CD4-positive, alpha-beta T cell treated with Interleukin-15 for 4 hours (primary cell): ENCODE measurements around the gene C5AR2.
"Not testable (repeated sequence)": the region's sequence is repeated elsewhere in the genome, so short reads cannot be mapped to it uniquely, and the experiment has no call there.

ENCODE experiments used
- DNase-seq: peaks from one replicate; pipeline ENCODE4 v3.0.0-alpha.2; 2020; ENCODE audit warnings: low spot score

C5AR2 gene

DNA sequence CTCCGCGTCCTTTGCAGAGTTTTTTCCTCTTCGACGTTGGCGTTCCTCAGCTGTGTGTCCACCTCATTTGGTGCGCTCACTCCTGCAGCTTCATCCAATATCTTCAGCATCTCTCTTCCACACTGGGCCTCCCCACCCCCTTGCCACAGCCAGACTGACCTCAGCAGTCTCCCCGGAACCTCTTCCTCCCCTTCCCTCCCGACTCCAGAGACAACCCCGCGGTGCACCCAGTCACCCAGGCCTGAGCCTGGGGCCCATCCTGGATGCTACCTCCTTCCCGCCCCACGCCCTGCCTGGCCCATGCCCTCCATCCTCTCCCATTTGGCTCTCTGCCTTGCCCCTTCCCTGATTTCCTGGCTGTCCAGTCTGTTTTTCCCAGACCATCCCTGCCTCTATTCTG, 8.1 kb upstream of the C5AR2 start:
- DNase-seq: no peak

DNA sequence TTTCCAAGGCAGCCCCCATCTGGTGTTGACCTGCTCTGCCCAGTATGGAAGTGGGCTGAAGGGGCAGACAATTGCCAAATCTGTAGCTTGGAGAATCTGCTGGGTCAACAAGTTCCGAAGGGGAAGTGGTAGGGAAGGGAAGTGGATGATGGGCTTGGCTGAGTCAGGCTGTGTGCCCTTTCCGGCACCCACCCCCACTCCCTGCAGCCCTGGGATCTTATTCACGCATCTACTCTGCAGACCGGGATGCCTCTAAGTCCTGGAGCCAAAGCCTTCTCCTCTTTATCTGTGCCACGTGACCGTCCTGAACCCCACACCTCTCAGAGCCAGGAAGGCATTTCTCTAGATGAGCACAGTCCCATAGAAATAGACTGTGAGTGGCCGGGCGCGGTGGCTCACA, 7.5 kb upstream of the C5AR2 start:
- DNase-seq: no peak

DNA sequence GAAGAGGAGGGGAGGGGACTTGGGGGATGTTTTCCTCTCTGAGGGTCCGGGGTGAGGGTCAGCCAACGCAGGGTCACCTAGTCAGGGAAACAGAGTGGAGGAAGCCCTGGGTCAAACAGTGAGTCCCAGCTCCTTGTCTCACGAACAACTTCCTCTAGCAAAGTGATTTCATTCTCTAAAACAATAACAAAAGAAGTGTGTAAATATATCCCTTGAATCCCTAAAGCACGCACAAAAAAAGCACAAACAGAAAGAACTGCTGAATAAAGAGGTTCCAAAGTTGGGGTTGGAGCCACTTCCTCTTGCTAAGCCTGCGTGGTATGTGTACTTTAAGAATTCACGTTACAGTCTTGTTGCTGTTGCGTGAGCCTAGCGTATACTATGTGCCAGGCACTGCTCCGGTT, 1.5 kb upstream of the C5AR2 start:
- DNase-seq: no peak

DNA sequence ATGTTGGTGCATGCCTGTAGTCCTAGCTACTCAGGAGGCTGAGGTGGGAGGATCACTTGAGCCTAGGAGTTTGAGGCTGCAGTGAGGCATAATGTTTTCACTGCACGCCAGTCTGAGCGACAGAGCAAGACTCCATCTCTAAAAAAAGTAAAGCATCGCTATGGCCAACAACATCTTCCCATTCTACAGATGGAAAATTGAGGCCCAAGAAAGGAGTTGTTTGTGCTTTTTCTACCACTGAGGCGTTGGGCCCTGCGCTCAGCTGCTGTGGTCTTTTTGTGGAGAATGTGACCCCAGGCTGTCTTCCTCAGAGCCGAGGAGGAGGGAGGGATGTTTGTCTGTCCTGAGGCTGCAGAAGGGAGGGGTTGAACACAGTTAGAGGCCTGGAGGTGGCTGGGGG, 485 bp upstream of the C5AR2 start:
- DNase-seq: no peak

DNA sequence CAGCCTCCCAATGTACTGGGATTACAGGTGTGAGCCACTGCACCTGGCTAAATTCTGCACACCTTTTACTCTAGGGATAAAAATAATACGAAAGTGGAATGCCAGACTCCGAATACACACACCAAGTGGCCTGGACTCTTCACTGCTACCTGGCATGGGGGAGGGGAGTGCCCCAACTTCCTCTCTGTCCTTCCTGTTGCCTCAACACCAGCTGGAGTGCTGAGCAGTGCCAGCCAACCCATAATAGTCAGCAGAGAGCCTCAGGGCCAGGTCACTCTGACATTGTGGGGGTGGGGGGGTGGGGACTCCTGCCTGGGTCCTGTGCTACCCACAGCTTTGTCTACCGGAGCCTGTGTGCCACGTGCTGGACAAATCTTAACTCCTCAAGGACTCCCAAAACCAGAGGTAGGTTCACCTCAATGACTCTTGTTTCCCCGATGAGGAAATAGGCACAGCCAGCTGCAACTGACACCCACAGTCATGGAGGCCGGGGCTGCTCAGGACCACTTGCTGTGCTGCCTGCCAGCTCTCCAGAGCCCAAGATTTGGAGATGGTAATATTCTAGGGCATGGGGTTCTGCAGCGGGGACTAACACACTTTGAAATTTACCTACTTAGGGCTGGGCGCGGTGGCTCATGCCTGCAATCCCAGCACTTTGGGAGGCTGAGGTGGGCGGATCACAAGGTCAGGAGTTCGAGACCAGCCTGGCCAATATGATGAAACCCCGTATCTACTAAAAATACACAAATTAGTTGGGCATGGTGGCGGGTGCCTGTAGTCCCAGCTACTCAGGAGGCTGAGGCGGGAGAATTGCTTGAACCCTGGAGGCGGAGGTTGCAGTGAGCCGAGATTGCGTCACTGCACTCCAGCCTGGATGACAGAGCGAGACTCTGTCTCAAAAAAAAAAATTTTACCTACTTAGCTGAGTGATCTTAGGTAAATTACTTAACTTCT, 5.1 kb downstream of the C5AR2 start:
- not testable (repeated sequence) for DNase-seq

DNA sequence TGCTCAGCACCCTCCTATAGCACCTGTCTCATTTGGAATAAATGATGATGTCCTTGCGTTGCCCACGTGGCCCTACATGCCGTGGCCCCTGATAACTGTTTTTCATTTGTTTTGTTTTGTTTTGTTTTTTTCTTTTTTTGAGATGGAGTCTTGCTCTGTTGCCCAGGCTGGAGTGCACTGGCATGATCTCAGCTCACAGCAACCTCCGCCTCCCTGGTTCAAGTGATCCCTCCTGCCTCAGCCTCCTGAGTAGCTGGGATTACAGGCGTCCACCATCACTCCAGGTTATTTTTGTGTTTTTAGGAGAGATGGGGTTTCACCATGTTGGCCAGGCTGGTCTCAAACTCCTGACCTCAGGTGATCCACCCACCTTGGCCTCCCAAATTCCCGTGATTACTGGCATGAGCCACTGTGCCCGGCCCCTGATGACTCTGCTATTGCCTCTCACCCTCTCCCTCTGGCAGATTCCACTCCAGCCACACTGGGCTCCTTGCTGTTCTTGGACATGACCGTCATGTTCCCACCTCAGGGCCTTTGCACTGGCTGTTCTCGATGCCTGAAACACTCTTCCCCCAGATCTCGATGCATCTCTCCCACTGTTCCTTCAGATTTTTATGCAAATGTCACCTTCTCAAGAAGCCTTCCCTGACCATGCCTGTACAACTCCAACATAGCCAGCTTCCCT, 7.4 kb downstream of the C5AR2 start:
- no peak for DNase-seq

DNA sequence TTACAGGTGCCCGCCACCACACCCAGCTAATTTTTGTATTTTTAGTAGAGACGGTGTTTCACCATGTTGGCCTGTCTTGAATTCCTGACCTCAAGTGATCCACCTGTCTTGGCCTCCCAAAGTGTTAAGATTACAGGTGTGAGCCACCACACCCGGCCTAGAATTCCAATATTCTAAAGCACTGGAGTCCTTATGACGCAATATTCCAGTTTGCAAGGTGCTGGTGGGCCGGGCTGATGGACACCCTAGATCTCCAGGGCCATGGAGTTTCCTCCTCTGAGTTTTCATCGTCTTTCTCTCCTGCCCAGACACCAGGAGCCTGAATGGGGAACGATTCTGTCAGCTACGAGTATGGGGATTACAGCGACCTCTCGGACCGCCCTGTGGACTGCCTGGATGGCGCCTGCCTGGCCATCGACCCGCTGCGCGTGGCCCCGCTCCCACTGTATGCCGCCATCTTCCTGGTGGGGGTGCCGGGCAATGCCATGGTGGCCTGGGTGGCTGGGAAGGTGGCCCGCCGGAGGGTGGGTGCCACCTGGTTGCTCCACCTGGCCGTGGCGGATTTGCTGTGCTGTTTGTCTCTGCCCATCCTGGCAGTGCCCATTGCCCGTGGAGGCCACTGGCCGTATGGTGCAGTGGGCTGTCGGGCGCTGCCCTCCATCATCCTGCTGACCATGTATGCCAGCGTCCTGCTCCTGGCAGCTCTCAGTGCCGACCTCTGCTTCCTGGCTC, 8.7 kb downstream of the C5AR2 start:
- DNase-seq: no peak

DNA sequence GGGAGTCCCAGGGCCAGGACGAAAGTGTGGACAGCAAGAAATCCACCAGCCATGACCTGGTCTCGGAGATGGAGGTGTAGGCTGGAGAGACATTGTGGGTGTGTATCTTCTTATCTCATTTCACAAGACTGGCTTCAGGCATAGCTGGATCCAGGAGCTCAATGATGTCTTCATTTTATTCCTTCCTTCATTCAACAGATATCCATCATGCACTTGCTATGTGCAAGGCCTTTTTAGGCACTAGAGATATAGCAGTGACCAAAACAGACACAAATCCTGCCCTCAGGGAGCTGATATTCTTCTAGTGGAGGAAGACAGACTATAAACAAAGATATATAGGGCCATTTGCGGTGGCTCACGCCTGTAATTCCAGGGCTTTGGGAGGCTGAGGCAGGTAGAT, 9.8 kb downstream of the C5AR2 start:
- DNase-seq: no peak

DNA sequence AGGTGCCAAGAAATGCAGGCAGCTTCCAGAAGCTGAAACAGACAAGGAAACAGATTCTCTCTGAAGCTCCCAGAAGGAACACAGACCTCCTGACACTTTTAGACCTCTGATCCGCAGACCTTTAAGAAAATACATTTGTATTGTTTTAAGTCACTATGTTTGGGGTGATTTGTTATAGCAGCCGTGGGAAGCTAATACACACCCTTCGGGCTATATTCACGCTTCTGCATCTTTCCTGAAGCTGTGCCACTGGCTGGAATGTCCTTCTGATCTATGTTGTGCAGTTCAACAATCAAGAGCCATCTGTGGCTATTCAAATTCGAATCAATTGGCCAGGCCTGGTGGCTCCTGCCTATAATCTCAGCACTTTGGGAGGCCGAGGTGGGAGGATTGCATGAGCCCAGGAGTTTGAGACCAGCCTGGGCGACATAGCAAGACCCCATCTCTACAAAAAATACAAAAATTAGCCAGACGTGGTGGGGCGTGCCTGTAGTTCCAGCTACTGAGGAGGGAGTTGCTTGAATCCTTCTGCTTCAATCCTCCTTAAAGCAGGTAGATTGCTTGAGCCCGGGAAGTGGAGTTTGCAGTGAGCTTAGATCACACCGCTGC, 11.3 kb downstream of the C5AR2 start:
- DNase-seq: no peak

DNA sequence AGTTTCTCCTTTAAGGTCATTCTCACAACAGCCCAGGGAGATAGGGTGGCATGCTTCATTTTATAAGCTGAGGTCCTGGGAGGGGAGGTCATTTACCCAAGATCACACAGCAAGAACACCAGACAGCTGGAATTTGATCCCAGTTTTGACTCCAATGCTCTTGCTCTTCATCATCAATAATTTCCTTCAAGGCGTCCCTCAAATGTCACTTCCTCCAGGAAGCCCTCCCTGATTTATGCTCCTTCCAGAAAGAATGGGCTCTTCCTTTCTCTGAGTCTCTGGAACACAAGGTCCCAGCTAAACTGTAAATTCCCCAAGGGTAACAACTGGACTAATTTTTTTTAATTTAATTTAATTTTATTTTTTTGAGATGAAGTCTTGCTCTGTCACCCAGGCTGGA, 12.4 kb downstream of the C5AR2 start:
- no peak for DNase-seq

DNA sequence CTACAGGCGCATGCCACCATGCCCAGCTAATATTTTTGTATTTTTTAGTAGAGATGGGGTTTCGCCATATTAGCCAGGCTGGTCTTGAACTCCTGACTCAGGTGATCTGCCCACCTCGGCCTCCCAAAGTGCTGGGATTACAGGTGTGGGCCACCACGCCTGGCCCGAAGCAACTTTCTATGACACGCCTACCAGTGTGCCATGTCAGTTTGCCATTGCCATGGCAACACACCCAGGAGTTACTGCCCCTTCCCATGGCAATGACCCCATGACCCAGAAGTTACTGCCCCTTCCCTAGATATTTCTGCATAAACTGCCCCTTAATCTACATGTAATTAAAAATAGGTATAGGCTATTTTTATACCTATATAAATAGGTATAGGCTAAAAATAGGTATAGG, 14.0 kb downstream of the C5AR2 start:
- not testable (repeated sequence) for DNase-seq

DNA sequence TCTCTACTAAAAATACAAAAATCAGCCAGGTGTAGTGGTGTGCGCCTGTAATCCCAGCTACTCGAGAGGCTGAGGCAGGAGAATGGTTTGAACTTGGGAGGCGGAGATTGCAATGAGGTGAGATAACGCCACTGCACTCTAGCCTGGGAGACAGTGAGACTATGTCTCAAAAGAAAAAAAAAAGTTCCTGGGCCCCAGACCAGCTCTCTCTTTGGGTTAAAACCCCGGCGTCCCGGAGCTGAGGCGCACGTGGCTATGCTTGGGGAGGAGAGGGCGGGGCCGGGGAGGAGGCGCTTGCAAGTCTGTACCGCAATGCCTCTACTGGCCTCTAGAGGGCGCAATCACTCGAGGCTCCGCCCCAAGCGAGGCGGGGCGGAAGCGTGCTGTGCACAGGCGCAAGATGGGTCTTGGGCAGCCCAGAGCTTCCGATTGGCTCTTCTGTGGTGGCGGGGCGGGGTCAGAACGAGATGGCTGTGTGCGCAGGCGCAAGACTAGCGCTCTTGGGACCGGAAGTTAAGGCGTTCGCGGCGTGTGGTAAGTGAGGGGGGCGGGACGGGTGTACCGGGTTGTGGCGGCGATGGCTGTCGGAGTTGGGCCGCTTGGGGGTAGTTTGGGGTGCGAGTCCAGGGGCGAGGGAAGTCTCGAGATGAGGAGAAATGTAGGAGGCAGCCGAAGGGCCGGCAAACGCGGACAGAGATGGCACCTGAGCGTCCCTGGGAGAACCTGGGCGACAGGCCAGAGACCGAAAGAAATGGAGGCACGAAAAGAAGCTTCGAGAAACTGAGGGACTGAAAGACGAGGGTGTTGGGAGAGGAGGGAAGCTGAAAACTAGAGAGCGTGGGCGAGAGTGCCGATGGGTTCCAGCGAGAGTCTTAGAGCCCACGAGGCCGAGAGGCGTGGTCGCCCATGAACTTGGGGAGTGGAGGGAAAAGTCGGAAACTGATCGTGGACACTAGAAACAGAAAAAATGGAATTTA, 17.1 kb downstream of the C5AR2 start, which contains the start of gene DHX34:
Gene DHX34, plus strand, starts transcription at position 497 of the 977 bp plus-strand sequence. CDS start 3,716 bp downstream, outside the sequence.
- DNase-seq: peak; percentile 100

DNA sequence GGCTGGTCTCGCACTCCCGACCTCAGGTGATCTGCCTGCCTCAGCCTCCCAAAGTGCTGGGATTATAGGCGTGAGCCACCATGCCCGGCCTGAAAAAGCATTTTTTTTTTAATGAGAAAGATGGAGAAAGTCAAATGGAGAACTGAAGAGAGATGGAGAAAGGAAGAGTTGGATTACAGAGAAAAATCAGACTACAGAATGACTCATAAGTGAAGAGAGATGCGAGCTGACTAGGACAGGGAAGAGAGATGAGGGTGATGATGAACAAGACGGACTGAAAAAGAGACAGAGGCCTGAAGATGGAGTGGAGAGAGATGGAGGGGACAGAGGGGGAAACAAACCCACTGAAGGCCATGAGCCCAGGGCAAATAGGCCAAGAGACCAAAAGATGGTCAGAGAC, 18.7 kb downstream of the C5AR2 start:
- no peak for DNase-seq

DNA sequence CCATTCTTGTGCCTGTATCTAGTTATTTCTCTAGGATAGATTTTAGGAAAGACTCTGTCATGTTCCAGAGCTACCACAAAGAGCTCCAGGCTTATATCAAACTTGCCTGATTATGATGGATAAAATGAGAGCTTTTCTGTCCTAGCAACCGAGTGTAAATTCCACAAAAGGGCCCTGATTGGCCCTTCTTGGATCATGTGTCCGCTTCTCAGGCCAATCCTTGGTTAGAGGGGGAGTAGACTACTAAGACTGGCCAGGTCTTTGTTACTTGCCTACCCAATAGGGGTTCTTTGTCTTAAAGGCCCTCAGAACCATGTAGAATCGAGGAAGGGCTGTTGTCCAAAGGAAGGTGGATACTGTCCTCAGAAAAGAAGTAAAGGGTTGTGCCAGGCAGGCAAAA, 19.6 kb downstream of the C5AR2 start:
- DNase-seq: no peak

DNA sequence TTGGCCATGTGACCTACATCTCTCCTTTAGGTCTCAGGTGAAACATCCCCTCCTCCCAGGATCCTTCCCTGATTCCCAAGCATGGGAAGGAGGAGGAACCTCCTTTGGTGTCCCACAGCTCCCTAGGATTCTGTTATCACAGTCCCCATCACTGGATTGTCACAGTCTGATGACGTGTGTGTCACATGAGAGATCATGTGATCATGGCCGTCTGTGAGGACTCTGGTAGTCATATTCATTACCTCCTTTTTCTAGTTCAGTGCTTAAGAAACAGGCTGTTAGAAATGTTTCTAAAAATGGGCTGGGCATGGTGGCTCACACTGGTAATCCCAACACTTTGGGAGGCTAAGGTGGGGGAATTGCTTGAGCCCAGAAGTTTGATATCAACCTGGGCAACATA, 20.1 kb downstream of the C5AR2 start:
- DNase-seq: no peak

DNA sequence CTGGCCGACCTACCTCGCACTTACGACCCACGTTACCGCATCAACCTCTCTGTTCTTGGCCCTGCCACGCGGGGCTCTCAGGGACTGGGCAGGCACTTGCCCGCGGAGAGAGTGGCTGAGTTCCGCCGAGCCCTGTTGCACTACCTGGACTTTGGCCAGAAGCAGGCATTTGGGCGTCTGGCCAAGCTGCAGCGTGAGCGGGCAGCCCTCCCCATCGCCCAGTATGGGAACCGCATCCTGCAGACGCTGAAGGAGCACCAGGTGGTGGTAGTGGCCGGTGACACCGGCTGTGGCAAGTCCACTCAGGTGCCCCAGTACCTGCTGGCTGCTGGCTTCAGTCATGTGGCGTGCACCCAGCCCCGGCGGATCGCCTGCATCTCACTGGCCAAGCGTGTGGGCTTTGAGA, 21.3 kb downstream of the C5AR2 start:
- no peak for DNase-seq

DNA sequence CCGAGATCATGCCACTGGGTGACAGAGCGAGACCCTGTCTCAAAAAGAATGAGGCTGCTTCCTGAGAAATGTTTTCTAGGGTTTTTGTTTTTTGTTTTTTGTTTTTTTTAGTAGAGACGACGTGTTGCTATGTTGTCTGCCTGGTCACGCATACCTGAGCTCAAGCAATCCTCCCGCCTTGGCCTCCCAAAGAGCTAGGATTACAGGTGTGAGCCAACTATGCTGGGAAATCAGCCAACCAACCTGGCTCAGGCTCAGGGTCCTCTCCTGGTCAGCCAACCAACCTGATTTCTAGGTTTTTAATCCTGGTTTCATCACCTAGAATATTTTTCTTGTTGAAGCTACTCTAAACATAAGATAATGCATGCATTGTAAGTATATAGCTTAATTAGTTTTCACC, 24.9 kb downstream of the C5AR2 start:
- no peak for DNase-seq

DNA sequence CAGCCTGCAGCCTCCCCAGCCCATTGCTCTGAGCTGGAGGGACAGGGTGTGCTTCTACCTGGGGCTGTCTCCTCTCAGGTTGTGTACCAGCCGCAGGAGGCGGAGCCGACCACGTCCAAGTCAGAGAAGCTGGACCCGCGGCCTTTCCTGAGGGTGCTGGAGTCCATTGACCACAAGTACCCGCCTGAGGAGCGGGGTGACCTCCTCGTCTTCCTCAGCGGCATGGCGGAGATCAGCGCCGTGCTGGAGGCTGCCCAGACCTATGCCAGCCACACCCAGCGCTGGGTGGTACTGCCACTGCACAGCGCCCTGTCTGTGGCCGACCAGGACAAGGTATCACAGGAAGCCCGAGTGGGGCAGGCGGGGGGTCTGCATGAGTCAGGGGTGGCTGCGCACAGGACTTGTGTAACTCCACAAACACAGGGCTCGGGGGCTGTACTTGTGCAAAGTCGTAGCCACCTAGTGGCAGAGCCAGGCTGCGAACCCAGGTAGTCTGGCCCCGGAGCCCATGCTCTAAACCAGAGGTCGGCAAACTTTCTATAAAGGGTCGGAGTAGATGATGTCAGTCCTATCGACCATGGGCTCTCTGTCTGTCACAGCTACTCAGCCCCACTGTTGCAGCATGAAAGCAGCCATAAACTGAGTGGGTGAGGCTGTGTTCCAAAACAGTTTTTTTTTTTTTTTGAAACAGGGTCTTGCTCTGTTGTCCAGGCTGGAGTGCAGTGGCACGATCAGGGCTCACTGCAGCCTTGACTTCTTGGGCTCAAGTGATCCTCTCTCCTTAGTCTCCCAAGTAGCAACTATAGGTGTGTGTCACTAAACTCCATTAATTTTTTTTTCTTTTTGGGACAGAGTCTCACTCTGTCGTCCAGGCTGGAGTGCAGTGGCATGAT, 26.1 kb downstream of the C5AR2 start:
- no peak for DNase-seq

DNA sequence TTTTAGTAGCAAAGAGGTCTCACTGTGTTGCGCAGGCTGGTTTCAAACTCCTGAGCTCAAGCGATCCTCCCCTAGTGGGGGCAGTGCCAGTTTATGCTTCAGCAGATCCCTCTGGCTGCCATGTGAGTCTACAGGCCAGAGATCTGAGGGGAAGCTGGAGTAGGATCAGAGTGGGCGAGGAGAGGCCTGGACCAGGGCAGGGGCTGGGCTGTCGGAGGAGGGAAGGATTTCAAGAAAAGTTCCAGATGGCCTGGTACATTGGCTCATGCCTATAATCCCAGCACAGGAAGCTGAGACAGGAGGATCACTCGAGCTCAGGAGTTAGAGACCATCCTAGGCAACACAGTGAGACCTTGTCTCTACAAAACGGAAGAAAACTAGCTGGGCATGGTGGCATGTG, 27.0 kb downstream of the C5AR2 start:
- no peak for DNase-seq

DNA sequence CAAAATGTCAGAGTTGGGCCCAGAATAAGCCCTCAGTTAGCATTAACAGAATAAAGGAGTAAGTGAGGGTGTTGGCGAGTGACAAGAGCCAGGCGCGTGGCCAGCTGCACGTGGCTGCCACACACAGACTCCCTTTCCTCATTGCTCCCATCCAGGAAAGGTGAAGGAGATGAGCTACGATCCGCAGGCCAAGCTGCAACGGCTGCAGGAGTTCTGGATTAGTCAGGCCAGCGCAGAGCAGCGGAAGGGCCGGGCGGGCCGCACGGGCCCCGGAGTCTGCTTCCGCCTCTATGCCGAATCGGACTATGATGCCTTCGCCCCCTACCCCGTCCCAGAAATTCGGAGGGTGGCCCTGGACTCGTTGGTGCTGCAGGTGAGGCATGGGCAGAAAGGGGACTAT, 30.3 kb downstream of the C5AR2 start:
- DNase-seq: no peak
